ENCODE measurements around the gene CDKN1A.

DNA sequence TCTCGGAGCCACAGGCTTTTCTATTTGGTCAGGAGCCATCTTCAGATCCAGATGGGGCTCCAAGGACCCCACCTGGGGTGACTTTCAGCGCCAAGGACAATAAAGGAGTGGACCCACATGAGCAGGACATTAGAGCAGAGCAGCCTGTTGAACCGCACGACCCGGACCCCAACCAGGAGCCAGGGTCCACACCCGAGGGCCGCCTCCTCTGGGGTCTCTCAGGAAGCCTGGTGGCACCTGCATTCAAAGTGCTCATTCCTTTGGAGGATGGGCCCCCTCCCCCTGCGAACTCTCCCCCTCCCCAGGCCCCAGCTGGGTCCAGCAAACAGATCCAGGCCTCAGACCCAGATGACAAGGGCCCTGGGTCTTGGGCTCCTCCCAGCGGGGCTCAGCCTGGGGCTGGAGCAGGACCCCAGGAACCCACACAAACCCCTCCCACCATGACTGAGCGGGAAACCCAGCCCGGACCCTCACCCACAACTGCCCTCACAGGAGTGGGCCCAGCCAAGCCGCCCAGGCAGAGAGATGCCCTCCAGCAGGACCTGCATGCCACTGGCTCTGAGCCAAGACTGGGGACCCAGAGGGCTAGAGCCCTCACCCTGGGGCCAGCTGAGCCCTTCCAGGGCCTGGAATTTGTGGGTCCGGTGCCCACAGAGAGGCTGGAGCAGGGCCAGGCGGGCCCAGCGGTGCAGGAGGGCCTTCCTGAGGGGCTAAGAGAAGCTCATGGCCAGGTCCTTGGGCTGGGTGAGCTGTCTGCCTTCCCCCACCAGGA lies 43.0 kb downstream of the CDKN1A start:
- TF ChIP-seq POLR2A (conservative IDR thresholded peaks at IDR 0.05) (no peak), DNMT1 (IDR thresholded peaks at IDR 0.05) (no peak), MAFK (IDR thresholded peaks at IDR 0.05; ENCODE audit: low read length) (no peak), FOSL1 (tag; conservative IDR thresholded peaks at IDR 0.05) (no peak), TAF1 (IDR thresholded peaks at IDR 0.05; ENCODE audit: control insufficient read depth, extremely low read depth, insufficient read depth, low read length, severe bottlenecking) (no peak)

Data from K562 (cell line).